ENCODE data around the gene ACTL7A.
"Not testable (repeated sequence)": the region's sequence is repeated elsewhere in the genome, so short reads cannot be mapped to it uniquely, and the experiment has no call there.

The ACTL7A gene

DNA sequence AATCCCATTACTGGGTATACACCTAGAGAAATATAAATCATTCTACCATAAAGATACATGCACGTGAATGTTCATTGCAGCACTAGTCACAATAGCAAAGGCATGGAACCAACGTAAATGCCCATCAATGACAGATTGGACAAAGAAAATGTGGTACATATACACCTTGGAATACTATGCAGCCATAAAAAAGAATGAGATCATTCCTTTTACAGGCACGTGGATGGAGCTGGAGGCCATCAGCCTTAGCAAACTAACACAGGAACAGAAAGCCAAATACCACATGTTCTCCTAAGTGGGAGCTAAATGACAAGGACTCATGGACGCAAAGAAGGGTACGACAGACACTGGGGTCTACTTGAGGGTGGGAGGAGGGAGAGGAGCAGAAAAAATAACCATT lies 22.5 kb upstream of the ACTL7A start:
- H3K9me3 ChIP-seq (ENCODE audit: control insufficient read depth, insufficient read depth, low read depth, low read length); H3K4me1 ChIP-seq (ENCODE audit: control insufficient read depth, insufficient read depth, low read length); POLR2A ChIA-PET; H3K27ac ChIP-seq (ENCODE audit: extremely low read depth, low read depth, low read length); H3K36me3 ChIP-seq (ENCODE audit: control insufficient read depth in 2 of 2, insufficient read depth in 1 of 2, low read length in 2 of 2); H3K4me3 ChIP-seq (ENCODE audit: low read depth, low read length); CTCF ChIA-PET: not testable (repeated sequence)
- peak; percentile 78 for TF ChIP-seq ZNF146 (tag by site-specific recombination; IDR thresholded peaks at IDR 0.05)

DNA sequence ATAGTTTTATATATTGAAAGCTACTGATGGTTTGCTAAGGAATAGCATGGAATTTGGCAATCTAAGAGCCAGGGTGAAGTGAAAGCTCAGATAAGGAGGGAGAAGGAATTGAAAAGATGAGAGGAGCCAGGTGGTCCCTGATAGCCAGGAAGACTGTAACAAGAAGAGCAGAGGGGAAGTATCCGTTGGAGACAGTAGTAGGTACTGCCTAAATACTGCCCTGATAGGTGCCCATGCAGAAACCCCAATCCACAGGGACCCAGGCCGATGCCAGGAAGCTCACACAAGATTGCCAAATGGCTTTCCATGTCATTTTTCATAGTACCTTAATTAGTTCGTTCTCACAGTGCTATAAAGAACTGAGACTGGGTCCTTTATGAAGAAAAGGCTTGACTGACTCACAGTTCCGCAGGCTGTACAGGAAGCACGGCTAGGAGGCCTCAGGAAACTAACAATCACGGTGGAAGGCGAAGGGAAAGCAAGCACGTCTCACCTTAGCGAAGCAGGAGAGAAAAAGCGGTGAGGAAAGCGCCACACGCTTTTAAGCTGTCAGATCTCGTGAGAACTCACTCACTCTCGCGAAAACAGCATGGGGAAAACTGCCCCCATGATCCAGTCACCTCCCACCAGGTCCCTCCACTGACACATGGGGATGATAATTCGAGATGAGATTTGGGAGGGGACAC lies 19.3 kb upstream of the ACTL7A start:
- H3K9me3 ChIP-seq (ENCODE audit: control insufficient read depth, insufficient read depth, low read depth, low read length): no peaks in the 10 kb centered on the region
- TF ChIP-seq ZNF76 (tag by site-specific recombination; IDR thresholded peaks at IDR 0.05; ENCODE audit: borderline replicate concordance, low read depth) (no peak), FEZF1 (tag by site-specific recombination; IDR thresholded peaks at IDR 0.05) (no peak), GLIS2 (tag by site-specific recombination; IDR thresholded peaks at IDR 0.05) (no peak), IKZF3 (tag by site-specific recombination; IDR thresholded peaks at IDR 0.05) (no peak), GFI1B (tag by site-specific recombination; IDR thresholded peaks at IDR 0.05) (no peak), KLF16 (tag by site-specific recombination; IDR thresholded peaks at IDR 0.05) (no peak), ZBTB21 (tag by site-specific recombination; IDR thresholded peaks at IDR 0.05) (no peak), ZNF155 (tag by site-specific recombination; IDR thresholded peaks at IDR 0.05) (no peak), ZNF530 (tag by site-specific recombination; IDR thresholded peaks at IDR 0.05; ENCODE audit: low read depth) (no peak), ZNF555 (tag by site-specific recombination; conservative IDR thresholded peaks at IDR 0.05) (no peak), ZNF658 (tag by site-specific recombination; IDR thresholded peaks at IDR 0.05) (no peak), ZFP3 (tag by site-specific recombination; IDR thresholded peaks at IDR 0.05; ENCODE audit: low read depth) (no peak)
- H3K36me3 ChIP-seq (ENCODE audit: control insufficient read depth in 2 of 2, insufficient read depth in 1 of 2, low read length in 2 of 2): no peaks in the 10 kb centered on the region
- H3K4me3 ChIP-seq (ENCODE audit: low read depth, low read length): no peak overlapping the region
- H3K4me1 ChIP-seq (ENCODE audit: control insufficient read depth, insufficient read depth, low read length): no peaks in the 10 kb centered on the region
- CTCF ChIA-PET: no interaction called here
- POLR2A ChIA-PET: no interaction called here
- H3K27ac ChIP-seq (ENCODE audit: extremely low read depth, low read depth, low read length): no peak overlapping the region

GRCh38 chr9:108844391-108844790 lies 17.7 kb upstream of the ACTL7A start:
- Histone ChIP-seq H3K9me3 (ENCODE audit: control insufficient read depth, insufficient read depth, low read depth, low read length) (no peaks in the 10 kb centered on the region), H3K4me3 (ENCODE audit: low read depth, low read length) (no peak overlapping the region), H3K27ac (ENCODE audit: extremely low read depth, low read depth, low read length) (no peak overlapping the region), H3K36me3 (ENCODE audit: control insufficient read depth in 2 of 2, insufficient read depth in 1 of 2, low read length in 2 of 2) (no peaks in the 10 kb centered on the region), H3K4me1 (ENCODE audit: control insufficient read depth, insufficient read depth, low read length) (no peaks in the 10 kb centered on the region)
- POLR2A ChIA-PET: interaction anchor here (0.7 kb wide), 1 partner anchor 287 kb away, joined by 3 read pairs; no protein-coding TSS in a partner anchor
- CTCF ChIA-PET: interaction anchor here (0.6 kb wide), 1 partner anchor 30 kb away, joined by 4 read pairs; no protein-coding TSS in a partner anchor
- TF ChIP-seq, protein P1, sequence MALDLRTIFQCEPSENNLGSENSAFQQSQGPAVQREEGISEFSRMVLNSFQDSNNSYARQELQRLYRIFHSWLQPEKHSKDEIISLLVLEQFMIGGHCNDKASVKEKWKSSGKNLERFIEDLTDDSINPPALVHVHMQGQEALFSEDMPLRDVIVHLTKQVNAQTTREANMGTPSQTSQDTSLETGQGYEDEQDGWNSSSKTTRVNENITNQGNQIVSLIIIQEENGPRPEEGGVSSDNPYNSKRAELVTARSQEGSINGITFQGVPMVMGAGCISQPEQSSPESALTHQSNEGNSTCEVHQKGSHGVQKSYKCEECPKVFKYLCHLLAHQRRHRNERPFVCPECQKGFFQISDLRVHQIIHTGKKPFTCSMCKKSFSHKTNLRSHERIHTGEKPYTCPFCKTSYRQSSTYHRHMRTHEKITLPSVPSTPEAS (tag by site-specific recombination; IDR thresholded peaks at IDR 0.05): no peak
- TF ChIP-seq ZBTB44 (tag by site-specific recombination; IDR thresholded peaks at IDR 0.05): no peak
- no peak for TF ChIP-seq ZNF639 (tag by site-specific recombination; IDR thresholded peaks at IDR 0.05)
- TF ChIP-seq ZNF155 (tag by site-specific recombination; IDR thresholded peaks at IDR 0.05): no peak
- no peak for TF ChIP-seq ZNF311 (tag by site-specific recombination; IDR thresholded peaks at IDR 0.05; ENCODE audit: borderline replicate concordance)
- TF ChIP-seq, protein P2, sequence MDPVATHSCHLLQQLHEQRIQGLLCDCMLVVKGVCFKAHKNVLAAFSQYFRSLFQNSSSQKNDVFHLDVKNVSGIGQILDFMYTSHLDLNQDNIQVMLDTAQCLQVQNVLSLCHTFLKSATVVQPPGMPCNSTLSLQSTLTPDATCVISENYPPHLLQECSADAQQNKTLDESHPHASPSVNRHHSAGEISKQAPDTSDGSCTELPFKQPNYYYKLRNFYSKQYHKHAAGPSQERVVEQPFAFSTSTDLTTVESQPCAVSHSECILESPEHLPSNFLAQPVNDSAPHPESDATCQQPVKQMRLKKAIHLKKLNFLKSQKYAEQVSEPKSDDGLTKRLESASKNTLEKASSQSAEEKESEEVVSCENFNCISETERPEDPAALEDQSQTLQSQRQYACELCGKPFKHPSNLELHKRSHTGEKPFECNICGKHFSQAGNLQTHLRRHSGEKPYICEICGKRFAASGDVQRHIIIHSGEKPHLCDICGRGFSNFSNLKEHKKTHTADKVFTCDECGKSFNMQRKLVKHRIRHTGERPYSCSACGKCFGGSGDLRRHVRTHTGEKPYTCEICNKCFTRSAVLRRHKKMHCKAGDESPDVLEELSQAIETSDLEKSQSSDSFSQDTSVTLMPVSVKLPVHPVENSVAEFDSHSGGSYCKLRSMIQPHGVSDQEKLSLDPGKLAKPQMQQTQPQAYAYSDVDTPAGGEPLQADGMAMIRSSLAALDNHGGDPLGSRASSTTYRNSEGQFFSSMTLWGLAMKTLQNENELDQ (tag by site-specific recombination; IDR thresholded peaks at IDR 0.05; ENCODE audit: low read depth): no peak
- TF ChIP-seq HOXC10 (CRISPR knock-in tag; IDR thresholded peaks at IDR 0.05): no peak
- no peak for TF ChIP-seq ZNF747 (tag by site-specific recombination; IDR thresholded peaks at IDR 0.05)
- TF ChIP-seq ZBTB48 (tag by site-specific recombination; IDR thresholded peaks at IDR 0.05): no peak
- TF ChIP-seq ZNF449 (tag by site-specific recombination; IDR thresholded peaks at IDR 0.05): no peak
- no peak for TF ChIP-seq ZNF354C (tag by site-specific recombination; IDR thresholded peaks at IDR 0.05; ENCODE audit: borderline replicate concordance, low read depth)

All from HEK293 (cell line).